DND-41 (cell line): Measurements from ENCODE around the gene ST8SIA2.

Source experiments
- ATAC-seq: fragments of 200-7000 bp; cut with Tn5 transposase; 3 replicates; pipeline ENCODE4 v1.9.1; 2021; ENCODE audit warnings: low read depth; ENCODE audit not compliant: insufficient read depth
- DNase-seq: peaks from one replicate; pipeline ENCODE4 v3.0.0-alpha.2; 2020
- H2AFZ ChIP-seq: 2 replicates; pipeline ENCODE4 v1.6.0; 2012; ENCODE audit warnings: low read depth, low read length
- H3K27ac ChIP-seq: 2 replicates; pipeline ENCODE4 v1.5.1; 2012; ENCODE audit warnings: low read length, inconsistent platforms
- H3K27me3 ChIP-seq: fragments of 200-600 bp; sonication (generic); 2 replicates; pipeline ENCODE4 v1.6.0; 2012; ENCODE audit warnings: low read length, mild to moderate bottlenecking, inconsistent platforms; ENCODE audit not compliant: insufficient read depth, poor library complexity
- H3K36me3 ChIP-seq: 2 replicates; pipeline ENCODE4 v1.5.1; 2012; ENCODE audit warnings: low read length, inconsistent platforms; ENCODE audit not compliant: insufficient read depth
- H3K4me1 ChIP-seq: 2 replicates; pipeline ENCODE4 v1.5.1; 2012; ENCODE audit warnings: mild to moderate bottlenecking, low read length; ENCODE audit not compliant: insufficient read depth
- H3K4me2 ChIP-seq: 2 replicates; pipeline ENCODE4 v1.6.0; 2012; ENCODE audit warnings: mild to moderate bottlenecking, moderate library complexity, low read length, inconsistent platforms; ENCODE audit not compliant: insufficient read depth
- H3K4me3 ChIP-seq, 2 experiments: fragments of 200-600 bp in 1 of 2; shearing (Covaris generic) in 1 of 2; 2 replicates each; pipeline ENCODE4 v1.5.1; 2012 to 2016; ENCODE audit warnings: inconsistent platforms in 2 of 2, low read length in 2 of 2, mild to moderate bottlenecking in 2 of 2, low read depth in 1 of 2, moderate library complexity in 1 of 2
- H3K79me2 ChIP-seq: 2 replicates; pipeline ENCODE4 v1.6.0; 2012; ENCODE audit warnings: low read length, inconsistent platforms; ENCODE audit not compliant: insufficient read depth
- H3K9ac ChIP-seq: 2 replicates; pipeline ENCODE4 v1.6.0; 2012; ENCODE audit warnings: low read depth, mild to moderate bottlenecking, inconsistent platforms, low read length, moderate library complexity
- H3K9me3 ChIP-seq: 2 replicates; pipeline ENCODE4 v1.5.1; 2012; ENCODE audit warnings: low read length, moderate library complexity, mild to moderate bottlenecking, inconsistent platforms; ENCODE audit not compliant: insufficient read depth, severe bottlenecking
- H4K20me1 ChIP-seq: 2 replicates; pipeline ENCODE4 v1.6.0; 2012; ENCODE audit warnings: low read length; ENCODE audit not compliant: insufficient read depth
- EZH2 ChIP-seq: IDR thresholded peaks from 3 replicates; pipeline ENCODE4 v1.6.1; 2012; ENCODE audit warnings: borderline replicate concordance, low read depth, mild to moderate bottlenecking, moderate library complexity, low read length, inconsistent platforms; ENCODE audit not compliant: severe bottlenecking
- TF ChIP-seq, protein P1 (sequence below): IDR thresholded peaks from 2 replicates; pipeline ENCODE4 v1.5.1; 2012; ENCODE audit warnings: borderline replicate concordance, low read length, moderate library complexity, mild to moderate bottlenecking; ENCODE audit not compliant: poor library complexity, severe bottlenecking; ENCODE audit errors: extremely low read depth

ST8SIA2 gene

DNA sequence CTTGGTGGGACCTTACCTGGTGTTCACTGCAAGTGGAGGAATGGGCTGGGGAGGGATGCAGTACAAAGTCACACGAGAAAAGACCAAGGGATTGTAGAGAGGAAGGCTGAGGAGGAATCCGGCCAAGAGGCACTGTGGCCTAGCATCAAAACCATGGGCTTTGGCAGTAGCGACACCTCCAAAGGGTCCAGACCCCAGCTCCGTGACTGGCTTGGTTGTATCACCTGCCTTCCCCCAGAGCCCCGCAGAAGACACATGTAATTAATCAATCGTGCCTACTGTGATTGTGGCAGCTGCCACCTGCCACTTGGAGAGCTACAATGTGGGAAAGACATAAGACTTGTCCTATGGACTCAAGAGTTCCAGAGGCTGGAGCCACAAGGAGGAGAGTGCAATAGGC is 54.7 kb downstream of the ST8SIA2 start:
- H3K9ac ChIP-seq = no peak overlapping the region
- no peaks in the 10 kb centered on the region for H3K79me2 ChIP-seq
- no peak overlapping the region for H2AFZ ChIP-seq
- H3K4me1 ChIP-seq = no peaks in the 10 kb centered on the region
- H3K4me2 ChIP-seq = no peak overlapping the region
- no peak overlapping the region for H3K4me3 ChIP-seq
- ATAC-seq (no peak), DNase-seq (no peak)
- no peaks in the 10 kb centered on the region for H4K20me1 ChIP-seq
- no peaks in the 10 kb centered on the region for H3K9me3 ChIP-seq
- H3K27ac ChIP-seq = no peak overlapping the region
- TF ChIP-seq, protein P1, sequence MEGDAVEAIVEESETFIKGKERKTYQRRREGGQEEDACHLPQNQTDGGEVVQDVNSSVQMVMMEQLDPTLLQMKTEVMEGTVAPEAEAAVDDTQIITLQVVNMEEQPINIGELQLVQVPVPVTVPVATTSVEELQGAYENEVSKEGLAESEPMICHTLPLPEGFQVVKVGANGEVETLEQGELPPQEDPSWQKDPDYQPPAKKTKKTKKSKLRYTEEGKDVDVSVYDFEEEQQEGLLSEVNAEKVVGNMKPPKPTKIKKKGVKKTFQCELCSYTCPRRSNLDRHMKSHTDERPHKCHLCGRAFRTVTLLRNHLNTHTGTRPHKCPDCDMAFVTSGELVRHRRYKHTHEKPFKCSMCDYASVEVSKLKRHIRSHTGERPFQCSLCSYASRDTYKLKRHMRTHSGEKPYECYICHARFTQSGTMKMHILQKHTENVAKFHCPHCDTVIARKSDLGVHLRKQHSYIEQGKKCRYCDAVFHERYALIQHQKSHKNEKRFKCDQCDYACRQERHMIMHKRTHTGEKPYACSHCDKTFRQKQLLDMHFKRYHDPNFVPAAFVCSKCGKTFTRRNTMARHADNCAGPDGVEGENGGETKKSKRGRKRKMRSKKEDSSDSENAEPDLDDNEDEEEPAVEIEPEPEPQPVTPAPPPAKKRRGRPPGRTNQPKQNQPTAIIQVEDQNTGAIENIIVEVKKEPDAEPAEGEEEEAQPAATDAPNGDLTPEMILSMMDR = no peak
- TF ChIP-seq EZH2 = no peak
- no peaks in the 10 kb centered on the region for H3K36me3 ChIP-seq
- H3K27me3 ChIP-seq = no peaks in the 10 kb centered on the region

DNA sequence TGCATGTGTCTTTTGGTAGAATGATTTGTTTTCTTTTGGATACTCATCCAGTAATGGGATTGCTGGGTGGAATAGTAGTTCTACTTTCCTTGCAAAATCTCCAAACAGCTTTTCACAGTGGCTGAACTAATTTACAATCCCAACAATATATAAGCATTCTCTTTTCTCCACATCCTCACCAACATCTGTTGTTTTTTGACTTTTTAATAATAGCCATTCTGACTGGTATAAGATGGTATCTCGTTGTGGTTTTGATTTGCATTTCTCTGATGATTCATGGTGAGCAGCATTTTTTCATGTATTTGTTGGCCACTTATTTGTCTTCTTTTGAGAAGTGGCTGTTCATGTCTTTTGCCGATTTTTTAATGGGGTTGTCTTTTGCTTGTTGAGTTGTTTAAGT is 55.8 kb downstream of the ST8SIA2 start:
- Histone ChIP-seq H3K27ac (no peak overlapping the region), H3K27me3 (no peaks in the 10 kb centered on the region), H3K4me1 (no peaks in the 10 kb centered on the region), H3K79me2 (no peaks in the 10 kb centered on the region), H3K9ac (no peak overlapping the region), H4K20me1 (no peaks in the 10 kb centered on the region), H3K4me3 (no peak overlapping the region), H3K4me2 (no peak overlapping the region), H3K36me3 (no peaks in the 10 kb centered on the region), H3K9me3 (no peaks in the 10 kb centered on the region), H2AFZ (no peak overlapping the region)
- no peak for ATAC-seq
- no peak for TF ChIP-seq EZH2
- TF ChIP-seq, protein P1 = no peak
- DNase-seq = no peak

DNA sequence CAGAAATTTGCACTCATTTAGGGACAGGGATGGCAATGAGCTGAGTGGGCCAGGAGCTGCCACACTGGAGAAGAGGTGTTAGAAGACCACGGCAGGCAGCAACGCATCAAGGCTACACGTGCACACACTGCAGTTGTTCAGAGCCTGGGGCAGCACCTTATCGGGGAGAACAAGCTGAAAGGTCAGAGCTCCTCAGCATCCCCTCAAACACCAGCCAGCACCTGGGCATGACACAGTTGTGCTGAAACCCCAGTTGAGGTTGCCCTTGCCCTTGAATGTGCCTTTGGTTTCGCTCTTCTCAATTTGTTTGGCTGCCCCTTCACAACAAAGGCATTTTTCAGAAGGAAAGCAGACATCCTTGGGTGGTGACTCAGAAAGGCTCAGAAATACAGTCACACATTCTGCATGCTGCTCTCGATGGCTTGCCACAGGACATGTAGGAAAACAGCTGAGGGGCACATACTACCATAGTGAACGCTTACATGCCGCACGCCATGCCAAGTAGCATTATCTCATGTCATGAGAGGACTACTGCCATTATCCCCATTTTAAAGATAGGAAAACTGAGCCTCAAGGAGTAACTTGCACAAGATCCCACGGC is 57.6 kb downstream of the ST8SIA2 start:
- ATAC-seq = no peak
- TF ChIP-seq EZH2 = no peak
- TF ChIP-seq, protein P1 = no peak

More for the DNA sequence above, 57.6 kb downstream of the ST8SIA2 start:
- Histone ChIP-seq H4K20me1 (no peaks in the 10 kb centered on the region), H3K4me3 (no peak overlapping the region), H3K4me1 (no peaks in the 10 kb centered on the region), H3K27ac (no peak overlapping the region), H3K36me3 (no peaks in the 10 kb centered on the region), H3K9ac (no peak overlapping the region), H2AFZ (no peak overlapping the region), H3K27me3 (no peaks in the 10 kb centered on the region), H3K4me2 (no peak overlapping the region), H3K9me3 (no peaks in the 10 kb centered on the region), H3K79me2 (no peaks in the 10 kb centered on the region)
- DNase-seq = no peak
